Neural crest cell (in vitro differentiated cells): Measurements from ENCODE around the gene RPL22L1. TPM values are rescaled to one million over a fixed set of nuclear protein-coding genes. Genes with fewer than 3 reads are reported as not detected.
"Not testable (repeated sequence)": the region's sequence is repeated elsewhere in the genome, so short reads cannot be mapped to it uniquely, and the experiment has no call there.

Source experiments
- DNase-seq: peaks from one replicate; pipeline ENCODE4 v3.0.0; 2021; ENCODE audit warnings: low read depth, mixed read lengths, low spot score
- H3K27ac Mint-ChIP-seq: one replicate; pipeline ENCODE4 v1.8.0; 2021; ENCODE audit warnings: mild to moderate bottlenecking, mixed read lengths; ENCODE audit not compliant: unreplicated experiment
- H3K27me3 Mint-ChIP-seq: 2 replicates; pipeline ENCODE4 v1.8.0; 2021; ENCODE audit warnings: low read depth, mild to moderate bottlenecking, mixed read lengths
- H3K36me3 Mint-ChIP-seq: 2 replicates; pipeline ENCODE4 v1.8.0; 2021; ENCODE audit warnings: low read depth, mild to moderate bottlenecking, mixed read lengths
- H3K4me1 Mint-ChIP-seq: 2 replicates; pipeline ENCODE4 v1.8.0; 2021; ENCODE audit warnings: mixed read lengths
- H3K4me3 Mint-ChIP-seq: one replicate; pipeline ENCODE4 v1.8.0; 2021; ENCODE audit warnings: mild to moderate bottlenecking, mixed read lengths
- H3K9me3 Mint-ChIP-seq: 2 replicates; pipeline ENCODE4 v1.8.0; 2021; ENCODE audit warnings: mixed read lengths
- total RNA-seq: library from RNA; stranded (reverse); gene quantifications from 2 replicates; pipeline ENCODE4 v1.2.1, GENCODE V29; 2021
- TF ChIP-seq, protein P1 (sequence below): fragments of 200-600 bp; sonication (generic); conservative IDR thresholded peaks from 2 replicates; pipeline ENCODE4 v1.5.0; 2021; ENCODE audit warnings: antibody characterized with exemption, mild to moderate bottlenecking

RPL22L1 gene
- total RNA-seq, 1 donor from 2014 or later, result 89.6 TPM

GRCh38 chr3:170830580-170830979, 39.4 kb downstream of the RPL22L1 start:
- Mint-ChIP-seq H3K4me1 (peaks cover 12% of the 10 kb centered on the region), H3K9me3 (no peaks in the 10 kb centered on the region), H3K27me3 (peaks cover 5% of the 10 kb centered on the region), H3K36me3 (no peaks in the 10 kb centered on the region), H3K27ac (no peak overlapping the region), H3K4me3 (no peak overlapping the region)
- DNase-seq, result no peak
- TF ChIP-seq, protein P1, sequence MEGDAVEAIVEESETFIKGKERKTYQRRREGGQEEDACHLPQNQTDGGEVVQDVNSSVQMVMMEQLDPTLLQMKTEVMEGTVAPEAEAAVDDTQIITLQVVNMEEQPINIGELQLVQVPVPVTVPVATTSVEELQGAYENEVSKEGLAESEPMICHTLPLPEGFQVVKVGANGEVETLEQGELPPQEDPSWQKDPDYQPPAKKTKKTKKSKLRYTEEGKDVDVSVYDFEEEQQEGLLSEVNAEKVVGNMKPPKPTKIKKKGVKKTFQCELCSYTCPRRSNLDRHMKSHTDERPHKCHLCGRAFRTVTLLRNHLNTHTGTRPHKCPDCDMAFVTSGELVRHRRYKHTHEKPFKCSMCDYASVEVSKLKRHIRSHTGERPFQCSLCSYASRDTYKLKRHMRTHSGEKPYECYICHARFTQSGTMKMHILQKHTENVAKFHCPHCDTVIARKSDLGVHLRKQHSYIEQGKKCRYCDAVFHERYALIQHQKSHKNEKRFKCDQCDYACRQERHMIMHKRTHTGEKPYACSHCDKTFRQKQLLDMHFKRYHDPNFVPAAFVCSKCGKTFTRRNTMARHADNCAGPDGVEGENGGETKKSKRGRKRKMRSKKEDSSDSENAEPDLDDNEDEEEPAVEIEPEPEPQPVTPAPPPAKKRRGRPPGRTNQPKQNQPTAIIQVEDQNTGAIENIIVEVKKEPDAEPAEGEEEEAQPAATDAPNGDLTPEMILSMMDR, result no peak

DNA sequence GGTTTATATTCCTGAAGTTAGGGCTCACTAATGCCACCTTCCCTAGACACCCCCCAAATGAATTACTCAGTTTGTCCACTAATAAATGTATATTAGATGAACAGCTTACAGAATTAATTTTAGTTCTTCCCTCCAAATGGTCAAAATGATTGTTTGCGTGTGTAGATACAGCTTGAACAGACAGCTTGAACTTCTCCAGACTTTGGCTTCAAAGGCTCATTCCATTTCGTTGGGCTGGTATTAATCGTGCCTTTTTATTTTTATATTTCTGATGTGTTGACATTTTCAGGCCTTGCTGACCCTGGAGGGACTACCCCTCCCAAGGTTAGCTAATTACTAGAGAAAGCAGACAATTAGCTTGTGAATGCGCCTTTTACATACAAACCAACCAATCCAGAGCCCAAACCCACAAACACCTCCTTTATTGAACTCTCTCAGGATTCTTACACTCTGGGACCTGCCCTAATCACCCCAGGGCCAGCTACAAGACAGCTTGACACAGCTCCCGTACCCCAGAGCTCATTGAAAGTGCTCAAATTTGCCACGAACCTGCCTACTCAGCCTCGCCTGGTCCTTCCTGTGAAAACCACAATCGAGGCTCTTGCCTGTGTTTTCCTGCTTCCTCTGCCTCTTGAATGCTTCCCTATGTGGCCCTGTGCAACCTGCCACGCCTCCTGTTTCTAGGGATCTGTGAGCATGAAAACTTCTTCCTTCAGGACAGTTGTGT, 40.3 kb downstream of the RPL22L1 start:
- no peak overlapping the region for H3K4me3 Mint-ChIP-seq
- no peak overlapping the region for H3K27ac Mint-ChIP-seq
- H3K36me3 Mint-ChIP-seq, result no peaks in the 10 kb centered on the region
- TF ChIP-seq, protein P1, result no peak
- no peaks in the 10 kb centered on the region for H3K9me3 Mint-ChIP-seq
- DNase-seq, result no peak
- H3K27me3 Mint-ChIP-seq, result peaks cover 5% of the 10 kb centered on the region
- H3K4me1 Mint-ChIP-seq, result peaks cover 8% of the 10 kb centered on the region

GRCh38 chr3:170826047-170826446, 43.9 kb downstream of the RPL22L1 start:
- Mint-ChIP-seq H3K27ac (no peak overlapping the region), H3K9me3 (no peaks in the 10 kb centered on the region), H3K4me1 (peaks cover 8% of the 10 kb centered on the region), H3K4me3 (no peak overlapping the region), H3K36me3 (no peaks in the 10 kb centered on the region), H3K27me3 (peaks cover 7% of the 10 kb centered on the region)
- TF ChIP-seq, protein P1, result no peak
- DNase-seq, result no peak

DNA sequence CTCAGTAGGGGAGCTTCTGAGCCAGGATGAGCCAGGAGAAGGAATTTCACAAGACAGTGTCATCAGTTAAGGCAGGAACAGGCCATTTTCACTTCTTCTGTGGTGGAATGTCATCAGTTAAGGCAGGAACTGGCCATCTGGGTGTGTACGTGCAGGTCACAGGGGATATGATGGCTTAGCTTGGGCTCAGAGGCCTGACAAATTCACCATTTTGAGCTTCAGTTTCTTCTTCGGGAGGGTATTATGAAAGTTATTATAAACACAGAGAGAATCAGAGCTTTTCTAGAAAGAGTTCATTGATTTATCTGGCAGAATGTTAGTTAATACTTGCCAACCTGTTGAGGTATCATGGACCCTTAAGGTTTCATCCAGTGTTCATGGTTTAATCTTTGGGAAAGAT, 46.4 kb downstream of the RPL22L1 start:
- not testable (repeated sequence) for H3K36me3 Mint-ChIP-seq, DNase-seq, H3K27me3 Mint-ChIP-seq, H3K4me1 Mint-ChIP-seq, H3K4me3 Mint-ChIP-seq, H3K27ac Mint-ChIP-seq, H3K9me3 Mint-ChIP-seq

DNA sequence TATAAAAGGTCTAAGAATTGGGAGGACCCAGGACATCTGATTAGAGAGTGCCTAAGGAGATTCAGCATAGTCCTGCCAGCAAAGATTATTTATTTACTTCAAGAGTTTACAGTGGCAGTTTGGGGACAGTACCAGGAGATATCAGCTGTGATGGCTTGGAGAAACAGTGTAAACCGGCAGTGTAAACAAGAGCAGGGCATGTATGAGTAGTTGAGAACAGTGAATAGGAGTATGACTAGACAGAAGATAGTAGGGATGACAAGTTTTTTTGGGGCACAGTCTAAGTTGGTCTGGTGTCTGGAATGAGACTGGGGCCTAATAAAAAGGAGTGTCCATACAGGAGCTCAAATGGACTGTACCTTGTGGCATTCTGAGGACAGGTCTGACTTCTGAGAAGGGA, 51.7 kb downstream of the RPL22L1 start:
- not testable (repeated sequence) for H3K4me3 Mint-ChIP-seq, H3K9me3 Mint-ChIP-seq, H3K4me1 Mint-ChIP-seq, DNase-seq, H3K36me3 Mint-ChIP-seq, H3K27ac Mint-ChIP-seq
- peaks cover 29% of the 10 kb centered on the region for H3K27me3 Mint-ChIP-seq

DNA sequence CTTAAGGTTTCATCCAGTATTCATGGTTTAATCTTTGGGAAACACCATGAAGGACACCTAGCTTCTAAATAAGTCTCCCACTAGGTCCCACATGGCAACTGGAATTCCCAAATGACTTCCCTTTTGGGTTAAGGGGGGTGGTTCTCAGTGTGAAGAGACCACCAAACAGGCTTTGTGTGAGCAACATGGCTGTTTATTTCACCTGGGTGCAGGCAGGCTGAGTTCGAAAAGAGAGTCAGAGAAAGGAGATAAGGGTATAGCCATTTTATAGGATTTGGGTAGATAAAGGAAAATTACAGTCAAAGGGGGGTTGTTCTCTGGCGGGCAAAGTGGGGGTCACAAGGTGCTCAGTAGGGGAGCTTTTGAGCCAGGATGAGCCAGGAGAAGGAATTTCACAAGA, 52.5 kb downstream of the RPL22L1 start:
- not testable (repeated sequence) for H3K9me3 Mint-ChIP-seq, H3K4me3 Mint-ChIP-seq, DNase-seq, H3K27ac Mint-ChIP-seq, H3K4me1 Mint-ChIP-seq, H3K36me3 Mint-ChIP-seq
- H3K27me3 Mint-ChIP-seq, result peaks cover 36% of the 10 kb centered on the region

- H3K9me3 Mint-ChIP-seq, result no peaks in the 10 kb centered on the region
- H3K27ac Mint-ChIP-seq, result no peak overlapping the region
- H3K36me3 Mint-ChIP-seq, result no peaks in the 10 kb centered on the region
- no peak for DNase-seq
- H3K4me3 Mint-ChIP-seq, result no peak overlapping the region
- H3K27me3 Mint-ChIP-seq, result peaks cover 42% of the 10 kb centered on the region
- TF ChIP-seq, protein P1, result no peak
- peaks cover 6% of the 10 kb centered on the region for H3K4me1 Mint-ChIP-seq
Measured at GRCh38 chr3:170816841-170817240, 53.2 kb downstream of the RPL22L1 start.
